ENCODE results near the gene IL10RA. TPM values are rescaled to one million over a fixed set of nuclear protein-coding genes. Genes with fewer than 3 reads are reported as not detected.

The IL10RA gene
- total RNA-seq, 2 experiments from 2014 or later: 15.7 to 25.2 TPM

- intact Hi-C loops (cut with micrococcal nuclease; ENCODE audit: unreplicated experiment): no loop called here
- Histone ChIP-seq H4K20me1 (ENCODE audit: insufficient read depth, low read length) (no peaks in the 10 kb centered on the region), H3K4me3 (ENCODE audit: low read depth, low read length, poor library complexity, severe bottlenecking) (no peak overlapping the region), H3K9me3 (ENCODE audit: low read length) (no peaks in the 10 kb centered on the region), H3K27ac (ENCODE audit: low read depth, low read length, poor library complexity, severe bottlenecking) (no peak overlapping the region), H3K9me2 (ENCODE audit: insufficient read depth, low read length) (no peaks in the 10 kb centered on the region), H3K4me2 (ENCODE audit: low read length) (no peak overlapping the region), H3K79me2 (ENCODE audit: insufficient read depth, low read depth, low read length) (no peaks in the 10 kb centered on the region), H2AFZ (ENCODE audit: low read length) (no peak overlapping the region), H3K36me3 (ENCODE audit: insufficient read depth, low read length) (no peaks in the 10 kb centered on the region), H3K4me1 (ENCODE audit: insufficient read depth, low read length, poor library complexity, severe bottlenecking) (no peaks in the 10 kb centered on the region)
- BruUV-seq (replicated peaks): no TSS peak
- ChIA-PET POLR2A (no interaction called here), CTCF (ENCODE audit: unreplicated experiment) (interaction anchor here (0.6 kb wide), 1 partner anchor 83 kb away, joined by 3 read pairs; no protein-coding TSS in a partner anchor)
- DNase-seq (ENCODE audit: low spot score): no peak
- TF ChIP-seq, protein P1, sequence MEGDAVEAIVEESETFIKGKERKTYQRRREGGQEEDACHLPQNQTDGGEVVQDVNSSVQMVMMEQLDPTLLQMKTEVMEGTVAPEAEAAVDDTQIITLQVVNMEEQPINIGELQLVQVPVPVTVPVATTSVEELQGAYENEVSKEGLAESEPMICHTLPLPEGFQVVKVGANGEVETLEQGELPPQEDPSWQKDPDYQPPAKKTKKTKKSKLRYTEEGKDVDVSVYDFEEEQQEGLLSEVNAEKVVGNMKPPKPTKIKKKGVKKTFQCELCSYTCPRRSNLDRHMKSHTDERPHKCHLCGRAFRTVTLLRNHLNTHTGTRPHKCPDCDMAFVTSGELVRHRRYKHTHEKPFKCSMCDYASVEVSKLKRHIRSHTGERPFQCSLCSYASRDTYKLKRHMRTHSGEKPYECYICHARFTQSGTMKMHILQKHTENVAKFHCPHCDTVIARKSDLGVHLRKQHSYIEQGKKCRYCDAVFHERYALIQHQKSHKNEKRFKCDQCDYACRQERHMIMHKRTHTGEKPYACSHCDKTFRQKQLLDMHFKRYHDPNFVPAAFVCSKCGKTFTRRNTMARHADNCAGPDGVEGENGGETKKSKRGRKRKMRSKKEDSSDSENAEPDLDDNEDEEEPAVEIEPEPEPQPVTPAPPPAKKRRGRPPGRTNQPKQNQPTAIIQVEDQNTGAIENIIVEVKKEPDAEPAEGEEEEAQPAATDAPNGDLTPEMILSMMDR (conservative IDR thresholded peaks at IDR 0.05; ENCODE audit: low read length): no peak
- TF ChIP-seq EZH2phosphoT487 (IDR thresholded peaks at IDR 0.05; ENCODE audit: borderline replicate concordance, low read depth, low read length): no peak
Observed at GRCh38 chr11:117969160-117969991, 16.8 kb upstream of the IL10RA start.

- no TSS peak for BruUV-seq (replicated peaks)
- Histone ChIP-seq H3K9me2 (ENCODE audit: insufficient read depth, low read length) (no peaks in the 10 kb centered on the region), H4K20me1 (ENCODE audit: insufficient read depth, low read length) (no peaks in the 10 kb centered on the region), H3K4me2 (ENCODE audit: low read length) (no peak overlapping the region), H3K9me3 (ENCODE audit: low read length) (no peaks in the 10 kb centered on the region), H3K27ac (ENCODE audit: low read depth, low read length, poor library complexity, severe bottlenecking) (no peak overlapping the region), H3K4me3 (ENCODE audit: low read depth, low read length, poor library complexity, severe bottlenecking) (no peak overlapping the region), H3K4me1 (ENCODE audit: insufficient read depth, low read length, poor library complexity, severe bottlenecking) (no peaks in the 10 kb centered on the region), H3K79me2 (ENCODE audit: insufficient read depth, low read depth, low read length) (no peaks in the 10 kb centered on the region), H2AFZ (ENCODE audit: low read length) (no peak overlapping the region), H3K36me3 (ENCODE audit: insufficient read depth, low read length) (no peaks in the 10 kb centered on the region)
- DNase-seq (ENCODE audit: low spot score): no peak
- TF ChIP-seq, protein P1 (conservative IDR thresholded peaks at IDR 0.05; ENCODE audit: low read length): no peak
- no peak for TF ChIP-seq EZH2phosphoT487 (IDR thresholded peaks at IDR 0.05; ENCODE audit: borderline replicate concordance, low read depth, low read length)
- intact Hi-C loops (cut with micrococcal nuclease; ENCODE audit: unreplicated experiment): no loop called here
- ChIA-PET CTCF (ENCODE audit: unreplicated experiment) (no interaction called here), POLR2A (no interaction called here)
Observed at GRCh38 chr11:117970400-117971024, 15.7 kb upstream of the IL10RA start.

GRCh38 chr11:117972044-117972443 is 14.2 kb upstream of the IL10RA start:
- no peak for DNase-seq (ENCODE audit: low spot score)
- no peaks in the 10 kb centered on the region for H3K36me3 ChIP-seq (ENCODE audit: insufficient read depth, low read length)
- no peak overlapping the region for H3K4me2 ChIP-seq (ENCODE audit: low read length)
- BruUV-seq (replicated peaks): no TSS peak
- no peaks in the 10 kb centered on the region for H3K79me2 ChIP-seq (ENCODE audit: insufficient read depth, low read depth, low read length)
- H3K27ac ChIP-seq (ENCODE audit: low read depth, low read length, poor library complexity, severe bottlenecking): no peak overlapping the region
- H3K4me3 ChIP-seq (ENCODE audit: low read depth, low read length, poor library complexity, severe bottlenecking): no peak overlapping the region
- no peaks in the 10 kb centered on the region for H3K4me1 ChIP-seq (ENCODE audit: insufficient read depth, low read length, poor library complexity, severe bottlenecking)
- no peak overlapping the region for H2AFZ ChIP-seq (ENCODE audit: low read length)
- ChIA-PET POLR2A (interaction anchor here (0.7 kb wide), 1 partner anchor 25 kb away, joined by 3 read pairs; no protein-coding TSS in a partner anchor), CTCF (ENCODE audit: unreplicated experiment) (no interaction called here)
- TF ChIP-seq, protein P1 (conservative IDR thresholded peaks at IDR 0.05; ENCODE audit: low read length): no peak
- TF ChIP-seq EZH2phosphoT487 (IDR thresholded peaks at IDR 0.05; ENCODE audit: borderline replicate concordance, low read depth, low read length): no peak
- intact Hi-C loops (cut with micrococcal nuclease; ENCODE audit: unreplicated experiment): no loop called here
- H3K9me3 ChIP-seq (ENCODE audit: low read length): no peaks in the 10 kb centered on the region
- H3K9me2 ChIP-seq (ENCODE audit: insufficient read depth, low read length): no peaks in the 10 kb centered on the region
- H4K20me1 ChIP-seq (ENCODE audit: insufficient read depth, low read length): no peaks in the 10 kb centered on the region

Data from OCI-LY7 (cell line).